ENCODE data around the gene RYR3.

The RYR3 gene

DNA sequence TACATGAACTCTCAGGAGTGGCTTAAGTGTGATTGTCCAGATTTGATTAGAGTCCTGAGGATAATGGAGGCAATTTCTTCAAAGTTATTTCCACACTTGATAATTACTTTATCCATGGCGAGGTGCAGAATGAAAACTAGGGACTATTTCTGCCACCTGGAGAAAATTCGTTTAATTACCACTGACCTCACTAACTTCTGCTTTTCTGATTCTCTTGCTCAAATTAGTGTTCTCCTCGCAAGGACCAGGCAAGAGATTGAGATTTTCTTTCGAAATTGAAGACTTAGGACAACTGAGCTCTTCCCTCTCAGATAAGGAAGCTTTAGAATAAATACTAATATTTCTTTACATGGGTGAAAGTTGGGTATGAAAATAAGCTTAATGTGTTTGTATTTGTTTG is 135.2 kb downstream of the RYR3 start:
- Histone ChIP-seq H2BK120ac (ENCODE audit: low read depth, low read length) (no peak overlapping the region), H3K9me3 (replicated peaks in 1 of 2; ENCODE audit: control insufficient read depth in 2 of 2, insufficient read depth in 1 of 2, low read depth in 1 of 2, low read length in 2 of 2) (no peaks in the 10 kb centered on the region)
- DNase-seq (ENCODE audit: low spot score) = no peak

GRCh38 chr15:33448151-33448550 is 137.4 kb downstream of the RYR3 start:
- H3K4ac ChIP-seq (ENCODE audit: low read length) = no peak overlapping the region

More for the DNA sequence above, 135.2 kb downstream of the RYR3 start:
- Histone ChIP-seq H2AK5ac (ENCODE audit: low read depth, low read length) (no peak overlapping the region), H3K4me3 (ENCODE audit: low read length in 2 of 2) (no peak overlapping the region), H2BK5ac (ENCODE audit: low read length) (no peak overlapping the region), H3K4ac (ENCODE audit: low read length) (no peak overlapping the region), H4K91ac (ENCODE audit: low read depth, low read length, poor library complexity) (no peak overlapping the region), H4K8ac (ENCODE audit: low read depth, low read length) (no peak overlapping the region), H2AFZ (ENCODE audit: low read length) (no peak overlapping the region), H2BK12ac (ENCODE audit: low read length) (no peak overlapping the region), H3K9ac (ENCODE audit: low read depth, low read length, poor library complexity) (no peak overlapping the region), H3K27ac (replicated peaks; ENCODE audit: low read length) (no peak overlapping the region), H2BK15ac (ENCODE audit: low read length) (no peak overlapping the region), H3K36me3 (replicated peaks in 1 of 2; ENCODE audit: control insufficient read depth in 2 of 2, insufficient read depth in 2 of 2, low read length in 2 of 2) (no peaks in the 10 kb centered on the region), H3K14ac (ENCODE audit: low read length) (no peak overlapping the region), H3K4me1 (ENCODE audit: control insufficient read depth in 2 of 2, insufficient read depth in 1 of 2, low read depth in 1 of 2, low read length in 2 of 2) (peaks cover 0 to 10% of the 10 kb centered on the region in 2 donors), H3K23ac (ENCODE audit: low read depth, low read length, poor library complexity) (no peak overlapping the region), H3K4me2 (ENCODE audit: insufficient read depth, low read length, poor library complexity, severe bottlenecking) (no peak overlapping the region), H3K79me1 (ENCODE audit: low read depth, low read length) (no peaks in the 10 kb centered on the region), H3K18ac (ENCODE audit: low read length) (no peak overlapping the region), H3K27me3 (ENCODE audit: control insufficient read depth in 3 of 3, insufficient read depth in 3 of 3, low read depth in 1 of 3, low read length in 3 of 3) (no peaks in the 10 kb centered on the region)
- no CpG with 5 or more reads among the region's 4 CpGs for WGBS, 2 donors (ENCODE audit: extremely low coverage in 2 of 2, insufficient read length in 2 of 2, insufficient replicate concordance in 1 of 2)

DNA sequence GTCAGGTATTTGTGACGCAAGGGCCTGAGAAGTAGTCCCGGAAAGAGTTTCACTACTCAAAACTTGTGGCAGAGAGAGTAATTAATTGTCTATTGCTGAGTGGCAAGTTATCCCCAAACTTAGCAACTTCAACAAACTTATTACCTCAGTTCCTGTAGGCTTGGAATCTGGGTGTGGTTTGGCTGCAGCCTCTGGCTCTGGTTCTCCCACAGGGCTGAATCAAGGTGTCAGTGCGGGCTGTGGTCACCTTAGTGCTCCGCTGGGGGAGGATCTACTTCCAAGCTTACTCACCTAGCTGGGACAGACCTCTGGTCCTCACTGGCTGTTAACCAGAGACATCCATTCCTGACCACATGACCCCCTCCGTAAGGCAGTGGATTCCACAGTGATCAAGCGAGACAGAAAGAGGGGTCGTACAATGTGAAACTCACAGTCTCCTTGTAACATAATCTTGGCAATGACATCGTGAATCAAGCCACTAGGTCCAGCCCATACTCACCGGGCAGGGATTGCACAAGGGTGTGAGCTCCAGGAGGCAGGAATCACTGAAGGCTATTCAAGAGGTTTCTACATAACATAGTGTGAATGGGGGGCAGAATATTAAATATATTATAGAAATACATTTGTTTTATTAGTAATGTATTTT is 138.3 kb downstream of the RYR3 start:
- no peak overlapping the region for H2BK120ac ChIP-seq (ENCODE audit: low read depth, low read length)
- no peak overlapping the region for H3K9ac ChIP-seq (ENCODE audit: low read depth, low read length, poor library complexity)
- H2BK5ac ChIP-seq (ENCODE audit: low read length) = no peak overlapping the region
- H3K9me3 ChIP-seq (replicated peaks in 1 of 2; ENCODE audit: control insufficient read depth in 2 of 2, insufficient read depth in 1 of 2, low read depth in 1 of 2, low read length in 2 of 2) = no peaks in the 10 kb centered on the region
- WGBS, 2 donors (ENCODE audit: extremely low coverage in 2 of 2, insufficient read length in 2 of 2, insufficient replicate concordance in 1 of 2) = no CpG with 5 or more reads among the region's 9 CpGs
- H3K18ac ChIP-seq (ENCODE audit: low read length) = no peak overlapping the region
- H3K4ac ChIP-seq (ENCODE audit: low read length) = no peak overlapping the region
- H3K4me1 ChIP-seq (ENCODE audit: control insufficient read depth in 2 of 2, insufficient read depth in 1 of 2, low read depth in 1 of 2, low read length in 2 of 2) = peaks cover 0 to 10% of the 10 kb centered on the region in 2 donors
- H3K27me3 ChIP-seq (ENCODE audit: control insufficient read depth in 3 of 3, insufficient read depth in 3 of 3, low read depth in 1 of 3, low read length in 3 of 3) = no peaks in the 10 kb centered on the region
- no peaks in the 10 kb centered on the region for H3K79me1 ChIP-seq (ENCODE audit: low read depth, low read length)
- no peak overlapping the region for H2AFZ ChIP-seq (ENCODE audit: low read length)
- H3K27ac ChIP-seq (replicated peaks; ENCODE audit: low read length) = no peak overlapping the region
- no peak overlapping the region for H4K8ac ChIP-seq (ENCODE audit: low read depth, low read length)
- DNase-seq (ENCODE audit: low spot score) = no peak
- H3K36me3 ChIP-seq (replicated peaks in 1 of 2; ENCODE audit: control insufficient read depth in 2 of 2, insufficient read depth in 2 of 2, low read length in 2 of 2) = no peaks in the 10 kb centered on the region
- no peak overlapping the region for H4K91ac ChIP-seq (ENCODE audit: low read depth, low read length, poor library complexity)
- no peak overlapping the region for H2AK5ac ChIP-seq (ENCODE audit: low read depth, low read length)
- H3K4me3 ChIP-seq (ENCODE audit: low read length in 2 of 2) = no peak overlapping the region
- no peak overlapping the region for H3K4me2 ChIP-seq (ENCODE audit: insufficient read depth, low read length, poor library complexity, severe bottlenecking)
- H3K23ac ChIP-seq (ENCODE audit: low read depth, low read length, poor library complexity) = no peak overlapping the region
- no peak overlapping the region for H2BK12ac ChIP-seq (ENCODE audit: low read length)
- H2BK15ac ChIP-seq (ENCODE audit: low read length) = no peak overlapping the region
- H3K14ac ChIP-seq (ENCODE audit: low read length) = no peak overlapping the region

More at GRCh38 chr15:33448151-33448550, 137.4 kb downstream of the RYR3 start:
- Histone ChIP-seq H3K27ac (replicated peaks; ENCODE audit: low read length) (no peak overlapping the region), H3K27me3 (ENCODE audit: control insufficient read depth in 3 of 3, insufficient read depth in 3 of 3, low read depth in 1 of 3, low read length in 3 of 3) (no peaks in the 10 kb centered on the region), H3K9ac (ENCODE audit: low read depth, low read length, poor library complexity) (no peak overlapping the region), H4K8ac (ENCODE audit: low read depth, low read length) (no peak overlapping the region), H3K9me3 (replicated peaks in 1 of 2; ENCODE audit: control insufficient read depth in 2 of 2, insufficient read depth in 1 of 2, low read depth in 1 of 2, low read length in 2 of 2) (no peaks in the 10 kb centered on the region), H3K4me2 (ENCODE audit: insufficient read depth, low read length, poor library complexity, severe bottlenecking) (no peak overlapping the region), H2AFZ (ENCODE audit: low read length) (no peak overlapping the region), H3K14ac (ENCODE audit: low read length) (no peak overlapping the region), H2BK5ac (ENCODE audit: low read length) (no peak overlapping the region), H2BK15ac (ENCODE audit: low read length) (no peak overlapping the region), H3K18ac (ENCODE audit: low read length) (no peak overlapping the region), H2BK12ac (ENCODE audit: low read length) (no peak overlapping the region), H3K23ac (ENCODE audit: low read depth, low read length, poor library complexity) (no peak overlapping the region), H2AK5ac (ENCODE audit: low read depth, low read length) (no peak overlapping the region), H4K91ac (ENCODE audit: low read depth, low read length, poor library complexity) (no peak overlapping the region), H3K4me3 (ENCODE audit: low read length in 2 of 2) (no peak overlapping the region), H3K79me1 (ENCODE audit: low read depth, low read length) (no peaks in the 10 kb centered on the region), H3K36me3 (replicated peaks in 1 of 2; ENCODE audit: control insufficient read depth in 2 of 2, insufficient read depth in 2 of 2, low read length in 2 of 2) (no peaks in the 10 kb centered on the region), H3K4me1 (ENCODE audit: control insufficient read depth in 2 of 2, insufficient read depth in 1 of 2, low read depth in 1 of 2, low read length in 2 of 2) (peaks cover 0 to 10% of the 10 kb centered on the region in 2 donors), H2BK120ac (ENCODE audit: low read depth, low read length) (no peak overlapping the region)
- no CpG with 5 or more reads among the region's 4 CpGs for WGBS, 2 donors (ENCODE audit: extremely low coverage in 2 of 2, insufficient read length in 2 of 2, insufficient replicate concordance in 1 of 2)
- DNase-seq (ENCODE audit: low spot score) = no peak

GRCh38 chr15:33449810-33450209 is 139.0 kb downstream of the RYR3 start:
- peaks cover 0 to 10% of the 10 kb centered on the region in 2 donors for H3K4me1 ChIP-seq (ENCODE audit: control insufficient read depth in 2 of 2, insufficient read depth in 1 of 2, low read depth in 1 of 2, low read length in 2 of 2)

More at GRCh38 chr15:33449810-33450209, 139.0 kb downstream of the RYR3 start:
- Histone ChIP-seq H3K23ac (ENCODE audit: low read depth, low read length, poor library complexity) (no peak overlapping the region), H3K27ac (replicated peaks; ENCODE audit: low read length) (no peak overlapping the region), H3K18ac (ENCODE audit: low read length) (no peak overlapping the region), H3K4me3 (ENCODE audit: low read length in 2 of 2) (no peak overlapping the region), H4K91ac (ENCODE audit: low read depth, low read length, poor library complexity) (no peak overlapping the region), H2AK5ac (ENCODE audit: low read depth, low read length) (no peak overlapping the region), H3K14ac (ENCODE audit: low read length) (no peak overlapping the region), H3K9me3 (replicated peaks in 1 of 2; ENCODE audit: control insufficient read depth in 2 of 2, insufficient read depth in 1 of 2, low read depth in 1 of 2, low read length in 2 of 2) (no peaks in the 10 kb centered on the region), H2BK15ac (ENCODE audit: low read length) (no peak overlapping the region), H3K79me1 (ENCODE audit: low read depth, low read length) (no peaks in the 10 kb centered on the region), H2BK120ac (ENCODE audit: low read depth, low read length) (no peak overlapping the region), H3K4ac (ENCODE audit: low read length) (no peak overlapping the region), H2BK12ac (ENCODE audit: low read length) (no peak overlapping the region), H4K8ac (ENCODE audit: low read depth, low read length) (no peak overlapping the region), H3K9ac (ENCODE audit: low read depth, low read length, poor library complexity) (no peak overlapping the region), H2BK5ac (ENCODE audit: low read length) (no peak overlapping the region), H3K4me2 (ENCODE audit: insufficient read depth, low read length, poor library complexity, severe bottlenecking) (no peak overlapping the region), H3K27me3 (ENCODE audit: control insufficient read depth in 3 of 3, insufficient read depth in 3 of 3, low read depth in 1 of 3, low read length in 3 of 3) (no peaks in the 10 kb centered on the region), H2AFZ (ENCODE audit: low read length) (no peak overlapping the region), H3K36me3 (replicated peaks in 1 of 2; ENCODE audit: control insufficient read depth in 2 of 2, insufficient read depth in 2 of 2, low read length in 2 of 2) (no peaks in the 10 kb centered on the region)
- no peak for DNase-seq (ENCODE audit: low spot score)
- no CpG with 5 or more reads among the region's 3 CpGs for WGBS, 2 donors (ENCODE audit: extremely low coverage in 2 of 2, insufficient read length in 2 of 2, insufficient replicate concordance in 1 of 2)

Data from neuronal stem cell (in vitro differentiated cells).